Transverse colon (tissue), 3 donors: ENCODE data around the gene MACROH2A1.

ENCODE experiments used
- CTCF ChIP-seq, 5 experiments: fragments of 200-600 bp in 3 of 5; fragments of 450-650 bp in 2 of 5; sonication (generic) in 3 of 5; IDR thresholded peaks; 1 replicate in 2 of 5; 2 replicates in 3 of 5; pipeline ENCODE4 v1.5.1; 2016 to 2017; ENCODE audit warnings: antibody characterized with exemption in 5 of 5, inconsistent platforms in 3 of 5, mild to moderate bottlenecking in 2 of 5, moderate library complexity in 1 of 5
- EP300 ChIP-seq: sonication (generic); formaldehyde crosslinking; IDR thresholded peaks from one replicate; pipeline ENCODE4 v1.6.1; 2017; ENCODE audit warnings: antibody characterized with exemption, low read depth
- POLR2A ChIP-seq: fragments of 450-650 bp; IDR thresholded peaks from one replicate; pipeline ENCODE4 v1.6.1; 2016; ENCODE audit warnings: antibody characterized with exemption, mild to moderate bottlenecking, moderate library complexity

- TF ChIP-seq CTCF (IDR thresholded peaks at IDR 0.05) (no peak), EP300 (no peak), POLR2A (no peak)
Measured at GRCh38 chr5:135362102-135362501, 36.9 kb downstream of the MACROH2A1 start.
